HepG2 (cell line): Measurements from ENCODE around the gene TP53TG5. TPM values are rescaled to one million over a fixed set of nuclear protein-coding genes. Genes with fewer than 3 reads are reported as not detected.

Experiments
- AHR ChIP-seq: IDR thresholded peaks from 2 replicates; pipeline ENCODE4 v1.6.1; 2018; ENCODE audit warnings: missing genetic modification reagents, missing compliant biosample characterization
- FOSL1 ChIP-seq: sonication (generic); formaldehyde crosslinking; IDR thresholded peaks from 2 replicates; pipeline ENCODE4 v1.9.0; 2021; ENCODE audit warnings: missing genetic modification reagents, borderline replicate concordance
- PAWR ChIP-seq: sonication (generic); formaldehyde crosslinking; IDR thresholded peaks from 2 replicates; pipeline ENCODE4 v1.4.0; 2020; ENCODE audit warnings: missing genetic modification reagents, mild to moderate bottlenecking, borderline replicate concordance
- POLR2AphosphoS2 ChIP-seq: IDR thresholded peaks from 2 replicates; pipeline ENCODE4 v1.6.1; 2011; ENCODE audit warnings: low read depth, low read length, improper control_type of control experiment
- RFX5 ChIP-seq: IDR thresholded peaks from 2 replicates; pipeline ENCODE4 v1.6.1; 2011; ENCODE audit warnings: low read depth, low read length, improper control_type of control experiment
- TBX3 ChIP-seq: fragments of 450-650 bp; IDR thresholded peaks from 2 replicates; pipeline ENCODE4 v1.6.1; 2017; ENCODE audit warnings: antibody characterized with exemption, mild to moderate bottlenecking, inconsistent platforms, borderline replicate concordance
- XRCC5 ChIP-seq: fragments of 200-400 bp; formaldehyde crosslinking; optimal IDR thresholded peaks from 2 replicates; pipeline ENCODE3; 2017; ENCODE audit warnings: mild to moderate bottlenecking, low read length
- ZFP36 ChIP-seq: fragments of 150-350 bp; IDR thresholded peaks from 2 replicates; pipeline ENCODE4 v1.6.1; 2018; ENCODE audit warnings: borderline replicate concordance, low read length, low read depth; ENCODE audit not compliant: partially characterized antibody
- ZNF3 ChIP-seq: IDR thresholded peaks from 2 replicates; pipeline ENCODE4 v1.7.0; 2017; ENCODE audit warnings: inconsistent platforms
- ZNF589 ChIP-seq: sonication (generic); formaldehyde crosslinking; conservative IDR thresholded peaks from 2 replicates; pipeline ENCODE4 v1.8.0; 2022; ENCODE audit warnings: mild to moderate bottlenecking, moderate library complexity, missing genetic modification reagents
- ZNF703 ChIP-seq: sonication (generic); formaldehyde crosslinking; IDR thresholded peaks from 2 replicates; pipeline ENCODE4 v1.5.1; 2020; ENCODE audit warnings: missing genetic modification reagents, mild to moderate bottlenecking, moderate library complexity, borderline replicate concordance
- ZNF713 ChIP-seq: sonication (generic); formaldehyde crosslinking; IDR thresholded peaks from 2 replicates; pipeline ENCODE4 v1.4.0; 2020; ENCODE audit warnings: mild to moderate bottlenecking, missing genetic modification reagents
- ZNF761 ChIP-seq: sonication (generic); formaldehyde crosslinking; conservative IDR thresholded peaks from 2 replicates; pipeline ENCODE4 v1.4.0; 2020; ENCODE audit warnings: mild to moderate bottlenecking, missing genetic modification reagents
- ZSCAN20 ChIP-seq: sonication (generic); formaldehyde crosslinking; IDR thresholded peaks from 2 replicates; pipeline ENCODE4 v1.4.0; 2020; ENCODE audit warnings: missing genetic modification reagents, mild to moderate bottlenecking, borderline replicate concordance
- ZSCAN31 ChIP-seq: sonication (generic); formaldehyde crosslinking; IDR thresholded peaks from 2 replicates; pipeline ENCODE4 v1.5.0; 2020; ENCODE audit warnings: low read depth, mild to moderate bottlenecking, missing genetic modification reagents
- polyA plus RNA-seq, 8 experiments: library from polyadenylated mRNA; depleted of rRNA in 3 of 8; stranded (reverse) in 7 of 8; unstranded in 1 of 8; fragments of >200 nt; fragmentation: Illumina TruSeq in 4 of 8; extraction: Trizol in 4 of 8; gene quantifications; 2 replicates each; pipeline versions ENCODE4 v1.2.1 to v1.2.3, GENCODE V29; 2011 to 2016; ENCODE audit warnings: low read depth in 4 of 8, missing spikeins in 1 of 8, mixed read lengths in 1 of 8; ENCODE audit not compliant: insufficient read depth in 1 of 8
- total RNA-seq, 5 experiments: library from RNA; depleted of rRNA; stranded (reverse); fragments of >200 nt; fragmentation: Illumina TruSeq; extraction: Trizol; gene quantifications; 2 replicates each; pipeline ENCODE4 v1.2.3, GENCODE V29; 2016; ENCODE audit warnings: low read depth in 1 of 5
- TF ChIP-seq, protein P1 (sequence below): sonication (generic); formaldehyde crosslinking; IDR thresholded peaks from 2 replicates; pipeline ENCODE4 v1.5.0; 2020; ENCODE audit warnings: mild to moderate bottlenecking, missing genetic modification reagents
- TF ChIP-seq, protein P2 (sequence below): sonication (generic); formaldehyde crosslinking; IDR thresholded peaks from 2 replicates; pipeline ENCODE4 v1.8.0; 2022; ENCODE audit warnings: mild to moderate bottlenecking, missing genetic modification reagents; ENCODE audit not compliant: insufficient replicate concordance
- TF ChIP-seq, protein P3 (sequence below): sonication (generic); formaldehyde crosslinking; IDR thresholded peaks from 2 replicates; pipeline ENCODE4 v1.9.0; 2021; ENCODE audit warnings: missing genetic modification reagents, mild to moderate bottlenecking, borderline replicate concordance
- TF ChIP-seq, protein P4 (sequence below): sonication (generic); formaldehyde crosslinking; IDR thresholded peaks from 2 replicates; pipeline ENCODE4 v1.8.0; 2022; ENCODE audit warnings: mild to moderate bottlenecking, missing genetic modification reagents, moderate library complexity
- TF ChIP-seq, protein P5 (sequence below): sonication (generic); formaldehyde crosslinking; IDR thresholded peaks from 2 replicates; pipeline ENCODE4 v1.9.0; 2021; ENCODE audit warnings: missing genetic modification reagents, borderline replicate concordance

Gene TP53TG5
- total and polyA plus RNA-seq, 2 of the 13 experiments (the other 11 are each of a cell fraction or from before 2014, with no cell fraction given): 0.11 TPM; not detected in 1

DNA sequence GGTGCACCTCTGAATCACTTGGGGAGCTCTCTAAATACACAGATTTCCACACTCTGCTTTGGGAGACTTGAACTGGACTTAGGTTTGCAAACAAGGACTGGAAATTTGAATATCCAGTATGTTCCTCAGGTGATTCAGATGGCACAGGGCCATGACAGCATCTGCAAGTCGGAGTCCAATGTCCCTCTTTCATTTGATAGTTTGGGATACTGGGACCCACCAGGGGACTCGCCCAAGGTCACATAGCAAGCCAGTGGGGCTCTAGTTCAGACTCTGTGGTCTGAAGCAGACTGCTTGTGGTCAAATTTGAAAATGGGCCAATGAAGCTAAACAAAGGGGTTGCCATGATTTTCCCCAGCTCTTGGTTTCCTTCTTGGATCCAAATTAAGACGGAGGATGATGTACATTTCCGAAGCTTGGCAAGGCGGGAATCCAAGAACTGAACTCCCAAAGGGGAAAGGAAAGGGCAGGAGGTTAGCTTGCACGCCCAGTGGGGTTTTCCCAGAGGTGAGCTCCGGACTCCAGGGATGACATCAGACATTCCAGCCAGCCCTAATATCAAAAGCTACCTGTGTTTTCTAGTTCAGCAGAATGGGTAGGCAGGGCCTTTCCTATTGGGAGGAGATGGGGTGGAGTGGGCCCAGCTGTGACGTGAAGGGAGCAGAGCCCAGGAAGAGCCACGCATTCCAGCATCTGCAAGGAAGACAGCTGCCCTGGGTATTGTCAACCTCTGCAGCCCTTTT, 18.5 kb downstream of the TP53TG5 start (continued):
- TF ChIP-seq, protein P1, sequence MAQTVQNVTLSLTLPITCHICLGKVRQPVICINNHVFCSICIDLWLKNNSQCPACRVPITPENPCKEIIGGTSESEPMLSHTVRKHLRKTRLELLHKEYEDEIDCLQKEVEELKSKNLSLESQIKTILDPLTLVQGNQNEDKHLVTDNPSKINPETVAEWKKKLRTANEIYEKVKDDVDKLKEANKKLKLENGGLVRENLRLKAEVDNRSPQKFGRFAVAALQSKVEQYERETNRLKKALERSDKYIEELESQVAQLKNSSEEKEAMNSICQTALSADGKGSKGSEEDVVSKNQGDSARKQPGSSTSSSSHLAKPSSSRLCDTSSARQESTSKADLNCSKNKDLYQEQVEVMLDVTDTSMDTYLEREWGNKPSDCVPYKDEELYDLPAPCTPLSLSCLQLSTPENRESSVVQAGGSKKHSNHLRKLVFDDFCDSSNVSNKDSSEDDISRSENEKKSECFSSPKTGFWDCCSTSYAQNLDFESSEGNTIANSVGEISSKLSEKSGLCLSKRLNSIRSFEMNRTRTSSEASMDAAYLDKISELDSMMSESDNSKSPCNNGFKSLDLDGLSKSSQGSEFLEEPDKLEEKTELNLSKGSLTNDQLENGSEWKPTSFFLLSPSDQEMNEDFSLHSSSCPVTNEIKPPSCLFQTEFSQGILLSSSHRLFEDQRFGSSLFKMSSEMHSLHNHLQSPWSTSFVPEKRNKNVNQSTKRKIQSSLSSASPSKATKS (CRISPR knock-in tag): no peak
- TF ChIP-seq, protein P2, sequence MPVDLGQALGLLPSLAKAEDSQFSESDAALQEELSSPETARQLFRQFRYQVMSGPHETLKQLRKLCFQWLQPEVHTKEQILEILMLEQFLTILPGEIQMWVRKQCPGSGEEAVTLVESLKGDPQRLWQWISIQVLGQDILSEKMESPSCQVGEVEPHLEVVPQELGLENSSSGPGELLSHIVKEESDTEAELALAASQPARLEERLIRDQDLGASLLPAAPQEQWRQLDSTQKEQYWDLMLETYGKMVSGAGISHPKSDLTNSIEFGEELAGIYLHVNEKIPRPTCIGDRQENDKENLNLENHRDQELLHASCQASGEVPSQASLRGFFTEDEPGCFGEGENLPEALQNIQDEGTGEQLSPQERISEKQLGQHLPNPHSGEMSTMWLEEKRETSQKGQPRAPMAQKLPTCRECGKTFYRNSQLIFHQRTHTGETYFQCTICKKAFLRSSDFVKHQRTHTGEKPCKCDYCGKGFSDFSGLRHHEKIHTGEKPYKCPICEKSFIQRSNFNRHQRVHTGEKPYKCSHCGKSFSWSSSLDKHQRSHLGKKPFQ: no peak
- TF ChIP-seq FOSL1 (CRISPR knock-in tag) (no peak), PAWR (CRISPR knock-in tag) (no peak), AHR (CRISPR knock-in tag) (no peak), TBX3 (0 out of 2 replicates have a peak, but pooled peaks have one; percentile 6), ZFP36 (no peak), ZNF589 (no peak), ZSCAN20 (CRISPR knock-in tag) (no peak; the same call in 1 of the 2 replicates), ZNF703 (CRISPR knock-in tag) (no peak), RFX5 (no peak), ZNF3 (CRISPR knock-in tag) (no peak), POLR2AphosphoS2 (no peak), ZSCAN31 (no peak), ZNF713 (CRISPR knock-in tag) (no peak), XRCC5 (no peak), ZNF761 (CRISPR knock-in tag) (no peak)
- TF ChIP-seq, protein P3, sequence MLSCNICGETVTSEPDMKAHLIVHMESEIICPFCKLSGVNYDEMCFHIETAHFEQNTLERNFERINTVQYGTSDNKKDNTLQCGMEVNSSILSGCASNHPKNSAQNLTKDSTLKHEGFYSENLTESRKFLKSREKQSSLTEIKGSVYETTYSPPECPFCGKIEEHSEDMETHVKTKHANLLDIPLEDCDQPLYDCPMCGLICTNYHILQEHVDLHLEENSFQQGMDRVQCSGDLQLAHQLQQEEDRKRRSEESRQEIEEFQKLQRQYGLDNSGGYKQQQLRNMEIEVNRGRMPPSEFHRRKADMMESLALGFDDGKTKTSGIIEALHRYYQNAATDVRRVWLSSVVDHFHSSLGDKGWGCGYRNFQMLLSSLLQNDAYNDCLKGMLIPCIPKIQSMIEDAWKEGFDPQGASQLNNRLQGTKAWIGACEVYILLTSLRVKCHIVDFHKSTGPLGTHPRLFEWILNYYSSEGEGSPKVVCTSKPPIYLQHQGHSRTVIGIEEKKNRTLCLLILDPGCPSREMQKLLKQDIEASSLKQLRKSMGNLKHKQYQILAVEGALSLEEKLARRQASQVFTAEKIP (CRISPR knock-in tag): no peak
- TF ChIP-seq, protein P4, sequence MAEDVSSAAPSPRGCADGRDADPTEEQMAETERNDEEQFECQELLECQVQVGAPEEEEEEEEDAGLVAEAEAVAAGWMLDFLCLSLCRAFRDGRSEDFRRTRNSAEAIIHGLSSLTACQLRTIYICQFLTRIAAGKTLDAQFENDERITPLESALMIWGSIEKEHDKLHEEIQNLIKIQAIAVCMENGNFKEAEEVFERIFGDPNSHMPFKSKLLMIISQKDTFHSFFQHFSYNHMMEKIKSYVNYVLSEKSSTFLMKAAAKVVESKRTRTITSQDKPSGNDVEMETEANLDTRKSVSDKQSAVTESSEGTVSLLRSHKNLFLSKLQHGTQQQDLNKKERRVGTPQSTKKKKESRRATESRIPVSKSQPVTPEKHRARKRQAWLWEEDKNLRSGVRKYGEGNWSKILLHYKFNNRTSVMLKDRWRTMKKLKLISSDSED: no peak
- TF ChIP-seq, protein P5, sequence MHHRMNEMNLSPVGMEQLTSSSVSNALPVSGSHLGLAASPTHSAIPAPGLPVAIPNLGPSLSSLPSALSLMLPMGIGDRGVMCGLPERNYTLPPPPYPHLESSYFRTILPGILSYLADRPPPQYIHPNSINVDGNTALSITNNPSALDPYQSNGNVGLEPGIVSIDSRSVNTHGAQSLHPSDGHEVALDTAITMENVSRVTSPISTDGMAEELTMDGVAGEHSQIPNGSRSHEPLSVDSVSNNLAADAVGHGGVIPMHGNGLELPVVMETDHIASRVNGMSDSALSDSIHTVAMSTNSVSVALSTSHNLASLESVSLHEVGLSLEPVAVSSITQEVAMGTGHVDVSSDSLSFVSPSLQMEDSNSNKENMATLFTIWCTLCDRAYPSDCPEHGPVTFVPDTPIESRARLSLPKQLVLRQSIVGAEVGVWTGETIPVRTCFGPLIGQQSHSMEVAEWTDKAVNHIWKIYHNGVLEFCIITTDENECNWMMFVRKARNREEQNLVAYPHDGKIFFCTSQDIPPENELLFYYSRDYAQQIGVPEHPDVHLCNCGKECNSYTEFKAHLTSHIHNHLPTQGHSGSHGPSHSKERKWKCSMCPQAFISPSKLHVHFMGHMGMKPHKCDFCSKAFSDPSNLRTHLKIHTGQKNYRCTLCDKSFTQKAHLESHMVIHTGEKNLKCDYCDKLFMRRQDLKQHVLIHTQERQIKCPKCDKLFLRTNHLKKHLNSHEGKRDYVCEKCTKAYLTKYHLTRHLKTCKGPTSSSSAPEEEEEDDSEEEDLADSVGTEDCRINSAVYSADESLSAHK: no peak
